ENCODE data around the gene GTF2H1. TPM values are rescaled to one million over a fixed set of nuclear protein-coding genes. Genes with fewer than 3 reads are reported as not detected.

Gene GTF2H1
- total and polyA plus RNA-seq, 2 donors (not counting 1 experiment from before 2014, with no cell fraction given), result 43.7 to 71.9 TPM

DNA sequence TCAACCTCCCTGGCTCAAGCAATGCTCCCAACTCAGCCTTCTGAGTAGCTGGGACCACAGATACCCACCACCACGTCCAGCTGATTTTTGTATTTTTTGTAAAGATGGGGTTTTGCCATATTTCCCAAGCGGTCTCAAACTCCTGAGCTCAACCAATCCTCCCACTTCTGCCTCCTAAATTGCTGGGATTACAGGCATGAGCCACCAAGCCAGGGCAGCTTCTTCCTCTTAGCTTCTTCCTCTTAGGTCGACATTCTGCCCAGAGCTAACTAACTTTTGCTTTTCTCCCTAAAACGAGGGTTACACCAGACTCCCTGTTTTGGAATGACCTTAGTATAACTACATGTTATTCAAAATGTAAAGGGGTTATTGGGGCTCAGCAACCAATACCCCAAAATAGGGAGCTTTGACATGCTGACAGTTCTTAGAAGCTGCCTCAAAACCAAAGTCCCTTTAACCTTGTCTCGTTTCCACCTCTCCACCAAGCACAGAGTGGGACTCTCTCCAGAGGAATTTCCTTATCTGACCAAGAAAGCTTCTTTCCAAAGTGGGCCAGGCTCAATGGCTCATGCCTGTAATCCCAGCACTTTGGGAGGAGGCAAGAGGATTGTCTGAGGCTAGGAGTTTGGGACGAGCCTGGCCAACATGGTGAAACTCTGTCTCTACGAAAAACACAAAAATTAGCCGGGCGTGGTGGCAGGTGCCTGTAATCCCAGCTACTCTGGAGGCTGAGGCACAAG, 7.4 kb upstream of the GTF2H1 start:
- TF ChIP-seq EZH2 (IDR thresholded peaks at IDR 0.05; ENCODE audit: borderline replicate concordance, insufficient read depth, low read depth, low read length, poor library complexity, severe bottlenecking), result no peak
- TF ChIP-seq, protein P1, sequence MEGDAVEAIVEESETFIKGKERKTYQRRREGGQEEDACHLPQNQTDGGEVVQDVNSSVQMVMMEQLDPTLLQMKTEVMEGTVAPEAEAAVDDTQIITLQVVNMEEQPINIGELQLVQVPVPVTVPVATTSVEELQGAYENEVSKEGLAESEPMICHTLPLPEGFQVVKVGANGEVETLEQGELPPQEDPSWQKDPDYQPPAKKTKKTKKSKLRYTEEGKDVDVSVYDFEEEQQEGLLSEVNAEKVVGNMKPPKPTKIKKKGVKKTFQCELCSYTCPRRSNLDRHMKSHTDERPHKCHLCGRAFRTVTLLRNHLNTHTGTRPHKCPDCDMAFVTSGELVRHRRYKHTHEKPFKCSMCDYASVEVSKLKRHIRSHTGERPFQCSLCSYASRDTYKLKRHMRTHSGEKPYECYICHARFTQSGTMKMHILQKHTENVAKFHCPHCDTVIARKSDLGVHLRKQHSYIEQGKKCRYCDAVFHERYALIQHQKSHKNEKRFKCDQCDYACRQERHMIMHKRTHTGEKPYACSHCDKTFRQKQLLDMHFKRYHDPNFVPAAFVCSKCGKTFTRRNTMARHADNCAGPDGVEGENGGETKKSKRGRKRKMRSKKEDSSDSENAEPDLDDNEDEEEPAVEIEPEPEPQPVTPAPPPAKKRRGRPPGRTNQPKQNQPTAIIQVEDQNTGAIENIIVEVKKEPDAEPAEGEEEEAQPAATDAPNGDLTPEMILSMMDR (IDR thresholded peaks at IDR 0.05), result no peak
- ChIA-PET CTCF (interaction anchor here (0.9 to 1.4 kb wide), 2 partner anchors 11 to 18 kb away, joined by 3 read pairs; no protein-coding TSS in a partner anchor), POLR2A (no interaction called here)
- no peak for ATAC-seq (ENCODE audit: low read depth)
- H3K9me3 Mint-ChIP-seq (ENCODE audit: insufficient read depth), result no peaks in the 10 kb centered on the region
- no peaks in the 10 kb centered on the region for H3K27me3 ChIP-seq (replicated peaks in 1 of 4; ENCODE audit: control extremely low read depth in 1 of 4, control insufficient read depth in 3 of 4, insufficient read depth in 4 of 4, low read length in 3 of 4)
- peaks cover 11% of the 10 kb centered on the region for H4K20me1 ChIP-seq (ENCODE audit: control insufficient read depth, insufficient read depth, low read length, poor library complexity, severe bottlenecking)
- peaks cover 0 to 24% of the 10 kb centered on the region in 2 experiments for H3K36me3 ChIP-seq (replicated peaks in 1 of 2; ENCODE audit: control extremely low read depth in 1 of 2, control insufficient read depth in 1 of 2, extremely low read depth in 1 of 2, insufficient read depth in 2 of 2, low read length in 1 of 2)
- H2AFZ ChIP-seq (ENCODE audit: insufficient read depth, low read depth, low read length, poor library complexity, severe bottlenecking), result no peak overlapping the region
- DNase-seq, result no peak
- H3K4me1 Mint-ChIP-seq, result peaks cover 46% of the 10 kb centered on the region
- peaks cover 81% of the 10 kb centered on the region for H3K79me2 ChIP-seq (ENCODE audit: control insufficient read depth, insufficient read depth, low read length)
- H3K4me2 ChIP-seq (replicated peaks; ENCODE audit: low read depth, low read length, poor library complexity, severe bottlenecking), result no peak overlapping the region
- H3K27ac ChIP-seq (ENCODE audit: low read length in 2 of 2), result no peak overlapping the region
- H3K27me3 Mint-ChIP-seq, result no peaks in the 10 kb centered on the region
- no peaks in the 10 kb centered on the region for H3K9me3 ChIP-seq (ENCODE audit: control extremely low read depth in 1 of 3, control insufficient read depth in 2 of 3, insufficient read depth in 1 of 3, low read length in 2 of 3)
- peaks cover 23 to 25% of the 10 kb centered on the region in 2 donors for H3K4me1 ChIP-seq (ENCODE audit: control insufficient read depth in 2 of 2, insufficient read depth in 2 of 2, low read length in 2 of 2)
- intact Hi-C loops (cut with micrococcal nuclease), result no loop called here
- WGBS (ENCODE audit: insufficient coverage), result 96% methylated on average over 4 of the region's 9 CpGs
- H3K9ac ChIP-seq (ENCODE audit: low read length), result no peak overlapping the region
- H3K27ac Mint-ChIP-seq, result no peak overlapping the region
- no peak overlapping the region for H3K4me3 Mint-ChIP-seq
- H3K4me3 ChIP-seq (ENCODE audit: control extremely low read depth in 1 of 5, extremely low read depth in 1 of 5, insufficient read depth in 1 of 5, low read depth in 2 of 5, low read length in 4 of 5), result no peak overlapping the region

DNA sequence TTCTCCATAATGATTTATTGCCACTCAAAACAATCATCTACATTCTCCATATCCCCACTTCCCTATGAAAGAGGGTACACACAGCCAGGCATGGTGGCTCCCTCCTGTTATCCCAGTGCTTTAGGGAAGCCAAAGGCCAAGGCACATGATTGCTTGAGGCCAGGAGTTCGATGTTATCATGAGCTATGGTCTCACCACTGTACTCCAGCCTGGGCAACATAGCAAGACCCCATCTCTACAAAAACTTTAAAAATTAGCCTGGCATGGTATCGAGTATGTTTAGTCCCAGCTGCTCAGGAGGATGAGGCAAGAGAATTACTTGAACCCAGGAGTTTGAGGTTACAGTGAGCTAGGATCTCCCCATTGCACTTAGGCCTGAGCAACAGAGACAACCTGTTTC, 6.5 kb upstream of the GTF2H1 start:
- no peak for DNase-seq
- no peaks in the 10 kb centered on the region for H3K9me3 ChIP-seq (ENCODE audit: control extremely low read depth in 1 of 3, control insufficient read depth in 2 of 3, insufficient read depth in 1 of 3, low read length in 2 of 3)
- CTCF ChIA-PET, result interaction anchor here (1.2 kb wide), 1 partner anchor 72 kb away, joined by 5 read pairs; no protein-coding TSS in a partner anchor
- no peak overlapping the region for H3K9ac ChIP-seq (ENCODE audit: low read length)
- H3K27ac ChIP-seq (ENCODE audit: low read length in 2 of 2), result no peak overlapping the region
- no peak overlapping the region for H2AFZ ChIP-seq (ENCODE audit: insufficient read depth, low read depth, low read length, poor library complexity, severe bottlenecking)
- TF ChIP-seq EZH2 (IDR thresholded peaks at IDR 0.05; ENCODE audit: borderline replicate concordance, insufficient read depth, low read depth, low read length, poor library complexity, severe bottlenecking), result no peak
- TF ChIP-seq, protein P1 (IDR thresholded peaks at IDR 0.05), result no peak
- no peaks in the 10 kb centered on the region for H3K27me3 ChIP-seq (replicated peaks in 1 of 4; ENCODE audit: control extremely low read depth in 1 of 4, control insufficient read depth in 3 of 4, insufficient read depth in 4 of 4, low read length in 3 of 4)
- peaks cover 0 to 16% of the 10 kb centered on the region in 2 experiments for H3K36me3 ChIP-seq (replicated peaks in 1 of 2; ENCODE audit: control extremely low read depth in 1 of 2, control insufficient read depth in 1 of 2, extremely low read depth in 1 of 2, insufficient read depth in 2 of 2, low read length in 1 of 2)
- H3K4me2 ChIP-seq (replicated peaks; ENCODE audit: low read depth, low read length, poor library complexity, severe bottlenecking), result no peak overlapping the region
- Mint-ChIP-seq H3K27ac (no peak overlapping the region), H3K27me3 (no peaks in the 10 kb centered on the region), H3K4me1 (peaks cover 48% of the 10 kb centered on the region), H3K4me3 (no peak overlapping the region), H3K9me3 (ENCODE audit: insufficient read depth) (no peaks in the 10 kb centered on the region)
- WGBS (ENCODE audit: insufficient coverage), result 100% methylated on average over 1 of the region's 2 CpGs
- peaks cover 91% of the 10 kb centered on the region for H3K79me2 ChIP-seq (ENCODE audit: control insufficient read depth, insufficient read depth, low read length)
- ATAC-seq (ENCODE audit: low read depth), result no peak
- H4K20me1 ChIP-seq (ENCODE audit: control insufficient read depth, insufficient read depth, low read length, poor library complexity, severe bottlenecking), result peaks cover 11% of the 10 kb centered on the region
- POLR2A ChIA-PET, result no interaction called here
- intact Hi-C loops (cut with micrococcal nuclease), result no loop called here
- H3K4me1 ChIP-seq (ENCODE audit: control insufficient read depth in 2 of 2, insufficient read depth in 2 of 2, low read length in 2 of 2), result peaks cover 26 to 28% of the 10 kb centered on the region in 2 donors
- H3K4me3 ChIP-seq (ENCODE audit: control extremely low read depth in 1 of 5, extremely low read depth in 1 of 5, insufficient read depth in 1 of 5, low read depth in 2 of 5, low read length in 4 of 5), result no peak overlapping the region
